GM18873 (cell line): Measurements from ENCODE around the gene GTF3C1.

ENCODE experiments used
- ATAC-seq: cut with Tn5 transposase; IDR thresholded peaks from one replicate; pipeline ENCODE4 v1.9.1; 2021; ENCODE audit warnings: mild to moderate bottlenecking, moderate library complexity, moderate number of reproducible peaks; ENCODE audit not compliant: unreplicated experiment, low FRiP score

The GTF3C1 gene

GRCh38 chr16:27491894-27492587 lies 57.7 kb downstream of the GTF3C1 start:
- ATAC-seq, result no peak

GRCh38 chr16:27489906-27490305 lies 59.8 kb downstream of the GTF3C1 start:
- no peak for ATAC-seq

GRCh38 chr16:27489421-27489820 lies 60.3 kb downstream of the GTF3C1 start:
- no peak for ATAC-seq

- ATAC-seq, result no peak
Observed at GRCh38 chr16:27486760-27487159, 63.0 kb downstream of the GTF3C1 start.

- ATAC-seq, result no peak
Observed at GRCh38 chr16:27486344-27486743, 63.4 kb downstream of the GTF3C1 start.

- no peak for ATAC-seq
Observed at GRCh38 chr16:27485811-27486210, 63.9 kb downstream of the GTF3C1 start.

GRCh38 chr16:27485126-27485525 lies 64.6 kb downstream of the GTF3C1 start:
- no peak for ATAC-seq

- ATAC-seq, result no peak
Observed at GRCh38 chr16:27483624-27484023, 66.1 kb downstream of the GTF3C1 start.

GRCh38 chr16:27483088-27483437 lies 66.7 kb downstream of the GTF3C1 start:
- no peak for ATAC-seq

- no peak for ATAC-seq
Observed at GRCh38 chr16:27482397-27483087, 67.2 kb downstream of the GTF3C1 start.

- no peak for ATAC-seq
Observed at GRCh38 chr16:27481282-27481934, 68.3 kb downstream of the GTF3C1 start.

GRCh38 chr16:27480761-27481160 lies 69.0 kb downstream of the GTF3C1 start:
- no peak for ATAC-seq

- ATAC-seq, result no peak
Observed at GRCh38 chr16:27476240-27476639, 73.5 kb downstream of the GTF3C1 start.

- no peak for ATAC-seq
Observed at GRCh38 chr16:27475561-27475960, 74.2 kb downstream of the GTF3C1 start.

- no peak for ATAC-seq
Observed at GRCh38 chr16:27474921-27475320, 74.8 kb downstream of the GTF3C1 start.

- ATAC-seq, result no peak
Observed at GRCh38 chr16:27474041-27474440, 75.7 kb downstream of the GTF3C1 start.

GRCh38 chr16:27473101-27473900 lies 76.4 kb downstream of the GTF3C1 start:
- ATAC-seq, result no peak

- no peak for ATAC-seq
Observed at GRCh38 chr16:27472091-27473020, 77.4 kb downstream of the GTF3C1 start.

GRCh38 chr16:27471661-27472060 lies 78.1 kb downstream of the GTF3C1 start:
- no peak for ATAC-seq
